NT2/D1 (cell line): ENCODE data around the gene LYSMD1.

ENCODE experiments used
- DNase-seq: peaks from one replicate; pipeline ENCODE4 v3.0.0-alpha.2; 2011; ENCODE audit warnings: low read depth, low spot score
- H3K27me3 ChIP-seq: 2 replicates; pipeline ENCODE4 v1.6.0; 2011; ENCODE audit warnings: mild to moderate bottlenecking; ENCODE audit not compliant: insufficient read length, insufficient read depth
- H3K36me3 ChIP-seq: 2 replicates; pipeline ENCODE4 v1.6.1; 2011; ENCODE audit warnings: mild to moderate bottlenecking, low read length, mixed read lengths; ENCODE audit not compliant: insufficient read depth, insufficient read length
- H3K4me1 ChIP-seq: 2 replicates; pipeline ENCODE4 v1.5.1; 2011; ENCODE audit not compliant: insufficient read depth, insufficient read length
- H3K4me3 ChIP-seq: 2 replicates; pipeline ENCODE4 v1.5.1; 2011; ENCODE audit warnings: low read depth; ENCODE audit not compliant: insufficient read length
- H3K9ac ChIP-seq: 2 replicates; pipeline ENCODE4 v1.6.0; 2011; ENCODE audit warnings: low read depth; ENCODE audit not compliant: insufficient read length
- H3K9me3 ChIP-seq: 2 replicates; pipeline ENCODE4 v1.5.1; 2011; ENCODE audit warnings: mild to moderate bottlenecking, low read length; ENCODE audit not compliant: insufficient read depth
- SUZ12 ChIP-seq: IDR thresholded peaks from 2 replicates; pipeline ENCODE4 v1.6.1; 2011; ENCODE audit not compliant: insufficient read length, insufficient read depth; ENCODE audit errors: extremely low read depth
- YY1 ChIP-seq: IDR thresholded peaks from 2 replicates; pipeline ENCODE4 v1.6.1; 2011; ENCODE audit not compliant: insufficient read length, insufficient read depth
- ZNF274 ChIP-seq: IDR thresholded peaks from 2 replicates; pipeline ENCODE4 v1.6.1; 2011; ENCODE audit warnings: mild to moderate bottlenecking, low read depth, low read length

The LYSMD1 gene

DNA sequence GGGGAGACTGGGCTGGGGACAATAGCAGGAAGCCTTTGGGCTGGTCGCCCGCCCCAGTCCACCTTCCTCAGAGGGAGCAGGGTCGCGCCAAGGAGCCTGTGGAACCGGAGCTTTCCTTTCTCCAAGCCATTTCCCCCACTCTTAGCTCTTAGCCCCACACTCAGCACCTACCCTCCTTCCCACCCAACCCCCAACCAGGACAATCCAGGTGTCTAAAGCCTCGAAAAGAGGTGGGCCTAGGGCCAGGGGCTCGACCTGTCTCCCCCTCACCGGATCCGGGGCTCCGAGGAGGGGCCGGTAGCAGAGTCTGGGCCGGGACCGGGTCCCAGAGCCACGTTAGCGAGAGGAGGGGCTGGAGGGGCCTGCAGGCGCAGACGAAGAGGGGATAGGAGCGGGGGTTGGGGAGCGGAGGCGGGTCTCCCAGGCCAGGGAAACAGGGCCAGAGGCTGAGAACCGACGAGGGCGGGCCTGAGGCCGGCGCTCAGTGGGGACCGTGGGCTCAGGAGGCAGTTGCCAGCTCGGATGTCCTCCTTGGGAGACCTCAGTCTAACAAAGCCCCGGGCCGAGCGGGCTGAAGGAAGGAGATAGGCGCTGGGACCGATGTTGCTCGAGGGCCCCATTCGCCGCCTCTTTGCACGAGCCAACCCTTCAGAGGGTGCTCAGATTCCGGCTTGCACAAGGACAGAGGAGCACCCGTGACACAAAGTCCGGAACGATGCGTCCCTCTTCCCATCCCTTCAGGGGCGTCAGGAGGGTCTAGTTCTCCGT lies 20.2 kb downstream of the LYSMD1 start:
- no peak for DNase-seq
- no peak for TF ChIP-seq SUZ12
- no peak for TF ChIP-seq ZNF274
- no peak for TF ChIP-seq YY1
- peak overlapping the region; percentile 89 for H3K9ac ChIP-seq
- peaks cover 10% of the 10 kb centered on the region for H3K27me3 ChIP-seq
- peaks cover 8% of the 10 kb centered on the region for H3K36me3 ChIP-seq
- H3K9me3 ChIP-seq = no peaks in the 10 kb centered on the region
- H3K4me1 ChIP-seq = peaks cover 30% of the 10 kb centered on the region
- peak overlapping the region; percentile 82 for H3K4me3 ChIP-seq

DNA sequence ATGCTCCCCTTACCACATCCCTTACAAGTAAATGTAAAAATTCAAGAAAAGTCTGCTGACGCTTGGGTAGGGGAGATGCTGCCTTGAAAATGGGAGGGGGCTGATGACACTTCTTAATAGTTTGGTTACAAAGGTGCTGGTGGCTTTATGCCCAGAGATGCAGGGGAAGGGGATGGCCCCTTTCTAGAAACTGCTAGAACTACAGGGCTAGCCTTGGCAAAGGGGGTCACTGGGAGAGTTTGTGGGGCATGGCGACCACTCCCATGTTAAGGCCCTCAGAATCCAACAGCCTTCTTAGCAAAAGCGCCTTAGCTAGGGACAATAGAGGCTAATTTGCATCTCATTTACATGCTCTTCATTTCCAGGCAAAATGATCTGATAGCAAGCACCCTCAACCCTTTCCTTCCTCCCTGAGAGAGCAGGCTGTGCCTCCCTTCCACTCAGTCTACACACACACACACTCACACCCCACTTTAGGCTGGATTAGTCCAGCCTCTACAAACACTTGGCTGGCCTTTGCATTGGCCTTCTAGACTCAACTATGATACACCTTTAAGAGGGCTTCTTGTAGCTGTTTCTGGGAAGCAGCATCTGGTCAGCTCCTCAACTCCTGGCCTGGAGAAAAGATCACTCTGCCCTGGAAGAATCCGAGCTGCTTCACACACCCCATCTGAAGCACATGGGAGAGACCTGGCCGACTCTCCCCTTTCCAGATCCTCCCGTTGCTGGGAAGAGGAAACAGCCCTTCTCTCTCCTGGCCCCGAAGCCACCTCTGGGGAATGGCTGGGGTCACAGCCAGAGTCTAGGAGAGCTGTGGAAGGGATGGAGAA lies 21.0 kb downstream of the LYSMD1 start:
- peak overlapping the region; percentile 89 for H3K9ac ChIP-seq
- peaks cover 30% of the 10 kb centered on the region for H3K4me1 ChIP-seq
- no peak for TF ChIP-seq YY1
- TF ChIP-seq SUZ12 = no peak
- TF ChIP-seq ZNF274 = no peak
- peak overlapping the region; percentile 82 for H3K4me3 ChIP-seq
- H3K9me3 ChIP-seq = no peaks in the 10 kb centered on the region
- peaks cover 10% of the 10 kb centered on the region for H3K27me3 ChIP-seq
- DNase-seq = no peak
- H3K36me3 ChIP-seq = peaks cover 15% of the 10 kb centered on the region

DNA sequence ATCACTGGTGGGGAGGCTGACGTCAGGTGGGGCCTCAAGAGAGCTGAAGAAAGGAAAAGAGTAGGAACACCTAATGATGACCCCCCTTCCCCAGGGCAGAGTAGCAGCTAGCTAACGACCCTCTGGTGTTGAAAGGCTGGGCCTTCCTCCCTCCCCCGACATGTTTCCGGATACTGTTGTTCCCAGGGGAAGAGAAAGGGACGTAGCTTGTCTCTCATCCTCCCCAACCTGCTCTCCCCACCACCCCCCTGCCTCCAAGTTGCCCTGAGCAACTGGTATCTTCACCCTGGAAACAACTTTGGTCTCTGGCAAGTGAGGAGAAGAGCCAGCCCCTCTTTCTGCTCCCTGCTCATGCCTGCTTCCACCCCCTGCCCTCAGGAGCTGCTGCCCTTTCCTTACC lies 21.7 kb downstream of the LYSMD1 start:
- H3K9ac ChIP-seq = no peak overlapping the region
- H3K27me3 ChIP-seq = peaks cover 10% of the 10 kb centered on the region

DNA sequence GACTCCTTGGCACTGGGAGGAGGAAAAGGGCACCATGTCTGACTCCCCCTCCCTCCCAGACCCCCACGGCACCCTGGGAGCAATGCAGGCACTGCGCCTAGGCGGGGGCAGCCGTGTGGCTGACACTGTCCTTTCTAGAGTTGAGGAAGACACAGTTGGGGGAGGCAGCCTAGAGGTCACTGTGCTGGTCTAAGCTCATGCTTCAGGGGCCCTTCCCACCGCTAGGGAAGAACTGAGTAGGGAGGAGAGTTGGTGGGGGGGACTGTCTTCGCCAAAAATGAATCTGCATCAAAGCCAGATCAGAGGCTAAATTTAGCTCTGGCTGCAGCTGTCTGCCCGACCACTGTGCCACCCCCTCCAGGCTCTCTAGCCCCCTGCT lies 22.7 kb downstream of the LYSMD1 start:
- peak overlapping the region; percentile 12 for H3K9ac ChIP-seq
- peaks cover 32% of the 10 kb centered on the region for H3K4me1 ChIP-seq
- H3K9me3 ChIP-seq = no peaks in the 10 kb centered on the region
- DNase-seq = no peak
- TF ChIP-seq ZNF274 = no peak
- no peak for TF ChIP-seq SUZ12
- TF ChIP-seq YY1 = no peak
- peaks cover 10% of the 10 kb centered on the region for H3K27me3 ChIP-seq
- H3K36me3 ChIP-seq = peaks cover 28% of the 10 kb centered on the region
- H3K4me3 ChIP-seq = no peak overlapping the region

More for the DNA sequence above, 21.7 kb downstream of the LYSMD1 start:
- H3K4me3 ChIP-seq = no peak overlapping the region
- DNase-seq = peak; percentile 75
- TF ChIP-seq YY1 = no peak
- TF ChIP-seq ZNF274 = no peak
- TF ChIP-seq SUZ12 = no peak
- peaks cover 30% of the 10 kb centered on the region for H3K4me1 ChIP-seq
- H3K9me3 ChIP-seq = no peaks in the 10 kb centered on the region
- peaks cover 22% of the 10 kb centered on the region for H3K36me3 ChIP-seq

DNA sequence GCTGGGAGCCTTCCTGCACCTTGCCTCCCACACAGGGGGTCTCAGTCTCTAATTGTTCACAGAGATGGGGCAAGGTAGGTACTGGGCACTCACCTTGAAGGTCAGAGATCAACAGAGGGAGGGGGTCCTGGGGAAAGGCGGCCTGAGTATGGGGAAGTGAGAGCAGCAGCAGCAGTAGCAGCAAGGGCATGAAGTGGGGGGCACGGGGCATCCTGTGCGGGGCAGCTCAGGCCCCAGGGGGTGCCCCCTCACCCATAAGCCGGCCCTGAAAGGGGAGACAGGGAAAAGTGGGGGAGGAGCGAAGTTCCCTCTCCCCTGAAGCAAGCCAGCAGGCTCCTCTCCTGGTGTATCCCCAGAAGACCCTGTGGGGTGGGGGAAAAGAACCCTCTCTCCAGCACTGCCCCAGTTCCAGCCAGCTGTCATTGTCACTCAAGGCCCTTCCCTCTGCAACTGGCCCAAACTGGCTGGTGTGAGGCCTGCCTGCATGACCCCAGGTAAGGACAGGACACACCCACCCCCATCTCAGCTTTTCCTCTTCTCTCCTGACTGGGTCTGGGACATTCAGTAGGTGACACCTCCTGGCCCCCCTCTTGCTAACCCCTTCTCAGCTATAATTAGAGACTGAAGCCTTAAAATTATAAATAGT lies 23.2 kb downstream of the LYSMD1 start:
- Histone ChIP-seq H3K27me3 (peaks cover 10% of the 10 kb centered on the region), H3K4me1 (peaks cover 35% of the 10 kb centered on the region), H3K36me3 (peaks cover 32% of the 10 kb centered on the region), H3K4me3 (no peak overlapping the region), H3K9ac (peak overlapping the region; percentile 12), H3K9me3 (no peaks in the 10 kb centered on the region)
- no peak for DNase-seq
- TF ChIP-seq SUZ12 (no peak), YY1 (no peak), ZNF274 (no peak)

DNA sequence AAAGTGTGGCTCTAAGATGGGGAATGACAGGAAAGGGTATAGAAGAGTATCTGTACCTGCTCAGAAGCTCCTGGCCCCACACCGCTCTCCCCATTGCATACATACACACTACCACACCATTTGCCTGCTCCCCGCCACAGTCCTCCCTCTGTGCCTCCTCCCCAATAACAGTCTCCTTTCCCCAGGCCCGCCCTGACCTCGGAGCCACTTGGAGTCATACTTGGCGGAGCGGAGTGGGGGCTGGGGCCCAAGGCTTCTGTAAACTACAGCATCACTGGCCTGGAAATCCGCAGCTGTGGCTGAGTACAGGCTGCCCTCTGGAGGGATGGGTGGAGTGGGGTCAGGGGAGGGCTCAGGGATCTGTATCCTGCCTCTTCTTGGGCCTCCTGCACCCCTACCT lies 27.9 kb downstream of the LYSMD1 start:
- H3K27me3 ChIP-seq = no peaks in the 10 kb centered on the region
- H3K36me3 ChIP-seq = peaks cover 68% of the 10 kb centered on the region
- no peaks in the 10 kb centered on the region for H3K9me3 ChIP-seq
- TF ChIP-seq SUZ12 (no peak), ZNF274 (no peak), YY1 (no peak)
- peaks cover 17% of the 10 kb centered on the region for H3K4me1 ChIP-seq
- no peak for DNase-seq
- no peak overlapping the region for H3K9ac ChIP-seq
- H3K4me3 ChIP-seq = no peak overlapping the region
